ENCODE measurements around the gene DPM3. TPM values are rescaled to one million over a fixed set of nuclear protein-coding genes. Genes with fewer than 3 reads are reported as not detected.

DPM3 gene
- total and polyA plus RNA-seq, 2 of the 13 experiments (the other 11 are each of a cell fraction or from before 2014, with no cell fraction given): 23.2 to 53.4 TPM

DNA sequence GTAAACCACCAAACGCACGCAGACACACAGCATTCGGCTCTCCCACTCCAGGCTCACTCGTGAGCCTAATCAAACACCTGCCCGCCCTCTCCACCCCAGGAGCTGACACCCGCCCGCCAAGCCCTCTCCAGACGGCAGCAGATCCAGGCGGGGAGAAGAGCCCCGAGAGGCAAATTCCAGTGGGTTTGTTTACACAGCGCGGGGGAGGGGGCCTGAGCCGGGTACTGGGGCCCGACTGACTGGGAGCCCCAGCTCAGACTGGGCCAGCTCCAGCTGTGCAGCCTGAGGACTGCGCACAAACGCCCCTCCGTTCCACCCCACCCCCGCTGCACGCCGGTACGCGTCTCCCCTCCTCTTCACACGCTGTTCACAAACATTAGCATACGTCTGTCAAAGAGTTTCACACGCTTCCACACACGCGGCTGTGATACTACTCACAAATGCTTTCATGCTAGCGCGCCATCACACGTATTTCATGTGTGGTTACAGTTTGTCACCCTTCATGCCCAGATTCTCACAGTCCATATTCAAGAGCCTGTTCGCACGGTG, 13.7 kb downstream of the DPM3 start (continued):
- TF ChIP-seq, protein P1, sequence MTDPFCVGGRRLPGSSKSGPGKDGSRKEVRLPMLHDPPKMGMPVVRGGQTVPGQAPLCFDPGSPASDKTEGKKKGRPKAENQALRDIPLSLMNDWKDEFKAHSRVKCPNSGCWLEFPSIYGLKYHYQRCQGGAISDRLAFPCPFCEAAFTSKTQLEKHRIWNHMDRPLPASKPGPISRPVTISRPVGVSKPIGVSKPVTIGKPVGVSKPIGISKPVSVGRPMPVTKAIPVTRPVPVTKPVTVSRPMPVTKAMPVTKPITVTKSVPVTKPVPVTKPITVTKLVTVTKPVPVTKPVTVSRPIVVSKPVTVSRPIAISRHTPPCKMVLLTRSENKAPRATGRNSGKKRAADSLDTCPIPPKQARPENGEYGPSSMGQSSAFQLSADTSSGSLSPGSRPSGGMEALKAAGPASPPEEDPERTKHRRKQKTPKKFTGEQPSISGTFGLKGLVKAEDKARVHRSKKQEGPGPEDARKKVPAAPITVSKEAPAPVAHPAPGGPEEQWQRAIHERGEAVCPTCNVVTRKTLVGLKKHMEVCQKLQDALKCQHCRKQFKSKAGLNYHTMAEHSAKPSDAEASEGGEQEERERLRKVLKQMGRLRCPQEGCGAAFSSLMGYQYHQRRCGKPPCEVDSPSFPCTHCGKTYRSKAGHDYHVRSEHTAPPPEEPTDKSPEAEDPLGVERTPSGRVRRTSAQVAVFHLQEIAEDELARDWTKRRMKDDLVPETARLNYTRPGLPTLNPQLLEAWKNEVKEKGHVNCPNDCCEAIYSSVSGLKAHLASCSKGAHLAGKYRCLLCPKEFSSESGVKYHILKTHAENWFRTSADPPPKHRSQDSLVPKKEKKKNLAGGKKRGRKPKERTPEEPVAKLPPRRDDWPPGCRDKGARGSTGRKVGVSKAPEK (CRISPR knock-in tag; IDR thresholded peaks at IDR 0.05; ENCODE audit: borderline replicate concordance): no peak
- no peak for TF ChIP-seq REXO4 (CRISPR knock-in tag; IDR thresholded peaks at IDR 0.05; ENCODE audit: borderline replicate concordance)
- TF ChIP-seq, protein P2, sequence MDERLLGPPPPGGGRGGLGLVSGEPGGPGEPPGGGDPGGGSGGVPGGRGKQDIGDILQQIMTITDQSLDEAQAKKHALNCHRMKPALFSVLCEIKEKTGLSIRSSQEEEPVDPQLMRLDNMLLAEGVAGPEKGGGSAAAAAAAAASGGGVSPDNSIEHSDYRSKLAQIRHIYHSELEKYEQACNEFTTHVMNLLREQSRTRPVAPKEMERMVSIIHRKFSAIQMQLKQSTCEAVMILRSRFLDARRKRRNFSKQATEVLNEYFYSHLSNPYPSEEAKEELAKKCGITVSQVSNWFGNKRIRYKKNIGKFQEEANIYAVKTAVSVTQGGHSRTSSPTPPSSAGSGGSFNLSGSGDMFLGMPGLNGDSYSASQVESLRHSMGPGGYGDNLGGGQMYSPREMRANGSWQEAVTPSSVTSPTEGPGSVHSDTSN (CRISPR knock-in tag; IDR thresholded peaks at IDR 0.05): no peak
- no peak for TF ChIP-seq PAX8 (CRISPR knock-in tag; IDR thresholded peaks at IDR 0.05; ENCODE audit: borderline replicate concordance)
- TF ChIP-seq KDM1A (CRISPR knock-in tag; IDR thresholded peaks at IDR 0.05): no peak
- TF ChIP-seq, protein P3, sequence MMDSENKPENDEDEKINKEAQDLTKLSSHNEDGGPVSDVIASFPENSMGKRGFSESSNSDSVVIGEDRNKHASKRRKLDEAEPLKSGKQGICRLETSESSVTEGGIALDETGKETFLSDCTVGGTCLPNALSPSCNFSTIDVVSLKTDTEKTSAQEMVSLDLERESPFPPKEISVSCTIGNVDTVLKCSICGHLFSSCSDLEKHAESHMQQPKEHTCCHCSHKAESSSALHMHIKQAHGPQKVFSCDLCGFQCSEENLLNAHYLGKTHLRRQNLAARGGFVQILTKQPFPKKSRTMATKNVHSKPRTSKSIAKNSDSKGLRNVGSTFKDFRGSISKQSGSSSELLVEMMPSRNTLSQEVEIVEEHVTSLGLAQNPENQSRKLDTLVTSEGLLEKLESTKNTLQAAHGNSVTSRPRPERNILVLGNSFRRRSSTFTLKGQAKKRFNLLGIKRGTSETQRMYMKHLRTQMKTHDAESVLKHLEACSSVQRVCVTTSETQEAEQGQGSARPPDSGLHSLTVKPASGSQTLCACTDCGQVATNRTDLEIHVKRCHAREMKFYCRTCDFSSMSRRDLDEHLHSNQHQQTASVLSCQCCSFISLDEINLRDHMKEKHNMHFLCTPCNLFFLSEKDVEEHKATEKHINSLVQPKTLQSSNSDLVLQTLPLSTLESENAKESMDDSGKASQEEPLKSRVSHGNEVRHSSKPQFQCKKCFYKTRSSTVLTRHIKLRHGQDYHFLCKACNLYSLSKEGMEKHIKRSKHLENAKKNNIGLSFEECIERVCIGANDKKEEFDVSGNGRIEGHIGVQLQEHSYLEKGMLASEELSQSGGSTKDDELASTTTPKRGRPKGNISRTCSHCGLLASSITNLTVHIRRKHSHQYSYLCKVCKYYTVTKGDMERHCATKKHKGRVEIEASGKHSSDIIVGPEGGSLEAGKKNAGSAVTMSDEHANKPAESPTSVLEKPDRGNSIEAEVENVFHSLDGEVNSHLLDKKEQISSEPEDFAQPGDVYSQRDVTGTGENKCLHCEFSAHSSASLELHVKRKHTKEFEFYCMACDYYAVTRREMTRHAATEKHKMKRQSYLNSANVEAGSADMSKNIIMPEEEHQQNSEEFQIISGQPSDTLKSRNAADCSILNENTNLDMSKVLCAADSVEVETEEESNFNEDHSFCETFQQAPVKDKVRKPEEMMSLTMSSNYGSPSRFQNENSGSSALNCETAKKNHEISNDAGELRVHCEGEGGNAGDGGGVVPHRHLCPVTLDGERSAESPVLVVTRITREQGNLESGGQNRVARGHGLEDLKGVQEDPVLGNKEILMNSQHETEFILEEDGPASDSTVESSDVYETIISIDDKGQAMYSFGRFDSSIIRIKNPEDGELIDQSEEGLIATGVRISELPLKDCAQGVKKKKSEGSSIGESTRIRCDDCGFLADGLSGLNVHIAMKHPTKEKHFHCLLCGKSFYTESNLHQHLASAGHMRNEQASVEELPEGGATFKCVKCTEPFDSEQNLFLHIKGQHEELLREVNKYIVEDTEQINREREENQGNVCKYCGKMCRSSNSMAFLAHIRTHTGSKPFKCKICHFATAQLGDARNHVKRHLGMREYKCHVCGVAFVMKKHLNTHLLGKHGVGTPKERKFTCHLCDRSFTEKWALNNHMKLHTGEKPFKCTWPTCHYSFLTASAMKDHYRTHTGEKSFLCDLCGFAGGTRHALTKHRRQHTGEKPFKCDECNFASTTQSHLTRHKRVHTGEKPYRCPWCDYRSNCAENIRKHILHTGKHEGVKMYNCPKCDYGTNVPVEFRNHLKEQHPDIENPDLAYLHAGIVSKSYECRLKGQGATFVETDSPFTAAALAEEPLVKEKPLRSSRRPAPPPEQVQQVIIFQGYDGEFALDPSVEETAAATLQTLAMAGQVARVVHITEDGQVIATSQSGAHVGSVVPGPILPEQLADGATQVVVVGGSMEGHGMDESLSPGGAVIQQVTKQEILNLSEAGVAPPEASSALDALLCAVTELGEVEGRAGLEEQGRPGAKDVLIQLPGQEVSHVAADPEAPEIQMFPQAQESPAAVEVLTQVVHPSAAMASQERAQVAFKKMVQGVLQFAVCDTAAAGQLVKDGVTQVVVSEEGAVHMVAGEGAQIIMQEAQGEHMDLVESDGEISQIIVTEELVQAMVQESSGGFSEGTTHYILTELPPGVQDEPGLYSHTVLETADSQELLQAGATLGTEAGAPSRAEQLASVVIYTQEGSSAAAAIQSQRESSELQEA (CRISPR knock-in tag; IDR thresholded peaks at IDR 0.05; ENCODE audit: not compliant biosample characterization): no peak
- TF ChIP-seq, protein P4, sequence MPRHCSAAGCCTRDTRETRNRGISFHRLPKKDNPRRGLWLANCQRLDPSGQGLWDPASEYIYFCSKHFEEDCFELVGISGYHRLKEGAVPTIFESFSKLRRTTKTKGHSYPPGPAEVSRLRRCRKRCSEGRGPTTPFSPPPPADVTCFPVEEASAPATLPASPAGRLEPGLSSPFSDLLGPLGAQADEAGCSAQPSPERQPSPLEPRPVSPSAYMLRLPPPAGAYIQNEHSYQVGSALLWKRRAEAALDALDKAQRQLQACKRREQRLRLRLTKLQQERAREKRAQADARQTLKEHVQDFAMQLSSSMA (CRISPR knock-in tag; IDR thresholded peaks at IDR 0.05): no peak
- TF ChIP-seq, protein P5, sequence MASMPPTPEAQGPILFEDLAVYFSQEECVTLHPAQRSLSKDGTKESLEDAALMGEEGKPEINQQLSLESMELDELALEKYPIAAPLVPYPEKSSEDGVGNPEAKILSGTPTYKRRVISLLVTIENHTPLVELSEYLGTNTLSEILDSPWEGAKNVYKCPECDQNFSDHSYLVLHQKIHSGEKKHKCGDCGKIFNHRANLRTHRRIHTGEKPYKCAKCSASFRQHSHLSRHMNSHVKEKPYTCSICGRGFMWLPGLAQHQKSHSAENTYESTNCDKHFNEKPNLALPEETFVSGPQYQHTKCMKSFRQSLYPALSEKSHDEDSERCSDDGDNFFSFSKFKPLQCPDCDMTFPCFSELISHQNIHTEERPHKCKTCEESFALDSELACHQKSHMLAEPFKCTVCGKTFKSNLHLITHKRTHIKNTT (CRISPR knock-in tag; IDR thresholded peaks at IDR 0.05): no peak
- peak; percentile 95 for TF ChIP-seq ZC3H4 (CRISPR knock-in tag; IDR thresholded peaks at IDR 0.05; ENCODE audit: borderline replicate concordance)
- TF ChIP-seq, protein P6, sequence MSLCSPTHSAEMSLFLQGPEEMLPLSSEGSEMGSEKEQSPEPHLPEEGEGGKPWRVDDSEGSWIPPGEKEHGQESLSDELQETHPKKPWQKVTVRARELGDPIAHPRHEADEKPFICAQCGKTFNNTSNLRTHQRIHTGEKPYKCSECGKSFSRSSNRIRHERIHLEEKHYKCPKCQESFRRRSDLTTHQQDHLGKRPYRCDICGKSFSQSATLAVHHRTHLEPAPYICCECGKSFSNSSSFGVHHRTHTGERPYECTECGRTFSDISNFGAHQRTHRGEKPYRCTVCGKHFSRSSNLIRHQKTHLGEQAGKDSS (CRISPR knock-in tag; IDR thresholded peaks at IDR 0.05; ENCODE audit: borderline replicate concordance, low read depth): no peak
